HEK293 (cell line): Measurements from ENCODE around the gene ADRA1B.

Source experiments
- FEZF1 ChIP-seq: fragments of 450-650 bp; formaldehyde crosslinking; IDR thresholded peaks from 2 replicates; pipeline ENCODE4 v1.5.1; 2016; ENCODE audit warnings: missing biosample characterization, missing genetic modification characterization
- INSM2 ChIP-seq: fragments of 450-650 bp; formaldehyde crosslinking; IDR thresholded peaks from 2 replicates; pipeline ENCODE4 v1.5.1; 2016; ENCODE audit warnings: missing biosample characterization, missing genetic modification characterization
- PRDM6 ChIP-seq: fragments of 450-650 bp; formaldehyde crosslinking; IDR thresholded peaks from 2 replicates; pipeline ENCODE4 v1.5.1; 2017; ENCODE audit warnings: missing biosample characterization, missing genetic modification characterization
- RBAK ChIP-seq: fragments of 450-650 bp; formaldehyde crosslinking; IDR thresholded peaks from 2 replicates; pipeline ENCODE4 v1.5.1; 2016; ENCODE audit warnings: missing biosample characterization, missing genetic modification characterization
- REPIN1 ChIP-seq: fragments of 450-650 bp; formaldehyde crosslinking; IDR thresholded peaks from 2 replicates; pipeline ENCODE4 v1.5.1; 2017; ENCODE audit warnings: missing biosample characterization, missing genetic modification characterization, low read depth
- SP2 ChIP-seq: fragments of 450-650 bp; formaldehyde crosslinking; IDR thresholded peaks from 2 replicates; pipeline ENCODE4 v1.5.1; 2016; ENCODE audit warnings: missing biosample characterization, missing genetic modification characterization
- ZBTB7A ChIP-seq: fragments of 450-650 bp; formaldehyde crosslinking; IDR thresholded peaks from 2 replicates; pipeline ENCODE4 v1.5.1; 2016; ENCODE audit warnings: low read depth, missing biosample characterization, missing genetic modification characterization
- ZBTB8A ChIP-seq: fragments of 450-650 bp; formaldehyde crosslinking; IDR thresholded peaks from 2 replicates; pipeline ENCODE4 v1.5.1; 2016; ENCODE audit warnings: missing biosample characterization, missing genetic modification characterization
- ZFHX2 ChIP-seq: fragments of 450-650 bp; formaldehyde crosslinking; conservative IDR thresholded peaks from 2 replicates; pipeline ENCODE4 v1.5.1; 2016; ENCODE audit warnings: missing biosample characterization, missing genetic modification characterization
- ZFP3 ChIP-seq: fragments of 450-650 bp; formaldehyde crosslinking; IDR thresholded peaks from 2 replicates; pipeline ENCODE4 v1.5.1; 2016; ENCODE audit warnings: low read depth, missing biosample characterization, missing genetic modification characterization
- ZIC2 ChIP-seq: fragments of 450-650 bp; formaldehyde crosslinking; IDR thresholded peaks from 2 replicates; pipeline ENCODE4 v1.5.1; 2016; ENCODE audit warnings: missing biosample characterization, missing genetic modification characterization
- ZNF140 ChIP-seq: fragments of 450-650 bp; formaldehyde crosslinking; IDR thresholded peaks from 2 replicates; pipeline ENCODE4 v1.5.1; 2016; ENCODE audit warnings: missing biosample characterization, missing genetic modification characterization
- ZNF169 ChIP-seq: fragments of 450-650 bp; formaldehyde crosslinking; IDR thresholded peaks from 2 replicates; pipeline ENCODE4 v1.5.1; 2016; ENCODE audit warnings: missing biosample characterization, missing genetic modification characterization
- ZNF221 ChIP-seq: fragments of 450-650 bp; formaldehyde crosslinking; IDR thresholded peaks from 2 replicates; pipeline ENCODE4 v1.5.1; 2017; ENCODE audit warnings: missing biosample characterization, missing genetic modification characterization, borderline replicate concordance
- ZNF248 ChIP-seq: fragments of 450-650 bp; formaldehyde crosslinking; IDR thresholded peaks from 2 replicates; pipeline ENCODE4 v1.5.1; 2017; ENCODE audit warnings: missing biosample characterization, missing genetic modification characterization
- ZNF26 ChIP-seq: fragments of 450-650 bp; formaldehyde crosslinking; IDR thresholded peaks from 2 replicates; pipeline ENCODE4 v1.5.1; 2016; ENCODE audit warnings: missing biosample characterization, missing genetic modification characterization
- ZNF280C ChIP-seq: fragments of 450-650 bp; formaldehyde crosslinking; IDR thresholded peaks from 2 replicates; pipeline ENCODE4 v1.5.1; 2016; ENCODE audit warnings: missing biosample characterization, missing genetic modification characterization
- ZNF292 ChIP-seq: fragments of 450-650 bp; formaldehyde crosslinking; IDR thresholded peaks from 2 replicates; pipeline ENCODE4 v1.5.1; 2016; ENCODE audit warnings: low read depth, missing biosample characterization, missing genetic modification characterization, borderline replicate concordance
- ZNF335 ChIP-seq: fragments of 450-650 bp; formaldehyde crosslinking; conservative IDR thresholded peaks from 2 replicates; pipeline ENCODE4 v1.5.1; 2016; ENCODE audit warnings: missing biosample characterization, missing genetic modification characterization
- ZNF426 ChIP-seq: fragments of 450-650 bp; formaldehyde crosslinking; IDR thresholded peaks from 2 replicates; pipeline ENCODE4 v1.5.1; 2017; ENCODE audit warnings: missing biosample characterization, missing genetic modification characterization, mild to moderate bottlenecking, inconsistent platforms, moderate library complexity
- ZNF433 ChIP-seq: fragments of 450-650 bp; formaldehyde crosslinking; IDR thresholded peaks from 2 replicates; pipeline ENCODE4 v1.5.1; 2016; ENCODE audit warnings: missing biosample characterization, missing genetic modification characterization, low read depth
- ZNF501 ChIP-seq: fragments of 450-650 bp; formaldehyde crosslinking; IDR thresholded peaks from 2 replicates; pipeline ENCODE4 v1.5.1; 2016; ENCODE audit warnings: missing biosample characterization, missing genetic modification characterization
- ZNF518A ChIP-seq: fragments of 450-650 bp; formaldehyde crosslinking; conservative IDR thresholded peaks from 2 replicates; pipeline ENCODE4 v1.5.1; 2016; ENCODE audit warnings: low read depth, missing biosample characterization, missing genetic modification characterization
- ZNF549 ChIP-seq: fragments of 450-650 bp; IDR thresholded peaks from 2 replicates; pipeline ENCODE4 v1.5.1; 2018; ENCODE audit warnings: missing biosample characterization, missing genetic modification characterization, mild to moderate bottlenecking, inconsistent platforms, moderate library complexity
- ZNF585B ChIP-seq: fragments of 450-650 bp; formaldehyde crosslinking; IDR thresholded peaks from 2 replicates; pipeline ENCODE4 v1.5.1; 2016; ENCODE audit warnings: missing biosample characterization, missing genetic modification characterization
- ZNF600 ChIP-seq: fragments of 450-650 bp; formaldehyde crosslinking; IDR thresholded peaks from 2 replicates; pipeline ENCODE4 v1.5.1; 2016; ENCODE audit warnings: missing biosample characterization, missing genetic modification characterization
- ZNF623 ChIP-seq: fragments of 450-650 bp; formaldehyde crosslinking; IDR thresholded peaks from 2 replicates; pipeline ENCODE4 v1.5.1; 2016; ENCODE audit warnings: missing biosample characterization, missing genetic modification characterization
- ZNF670 ChIP-seq: fragments of 450-650 bp; formaldehyde crosslinking; IDR thresholded peaks from 2 replicates; pipeline ENCODE4 v1.5.1; 2016; ENCODE audit warnings: missing biosample characterization, missing genetic modification characterization, low read depth
- ZSCAN30 ChIP-seq: fragments of 450-650 bp; IDR thresholded peaks from 2 replicates; pipeline ENCODE4 v1.5.1; 2018; ENCODE audit warnings: missing biosample characterization, mild to moderate bottlenecking, missing genetic modification characterization, moderate library complexity

Gene ADRA1B

GRCh38 chr5:159987031-159987674 is 70.9 kb downstream of the ADRA1B start (continued):
- TF ChIP-seq ZNF292 (tag by site-specific recombination) (no peak), SP2 (no peak), ZNF169 (tag by site-specific recombination) (no peak), RBAK (tag by site-specific recombination) (no peak), ZNF600 (tag by site-specific recombination) (0 out of 2 replicates have a peak, but pooled peaks have one; percentile 28), ZNF549 (tag by site-specific recombination) (no peak), ZNF26 (tag by site-specific recombination) (no peak), ZFP3 (no peak), REPIN1 (tag by site-specific recombination) (no peak), PRDM6 (no peak), ZNF518A (tag by site-specific recombination) (no peak), ZNF433 (tag by site-specific recombination) (no peak), INSM2 (tag by site-specific recombination) (no peak), ZNF585B (tag by site-specific recombination) (no peak), ZSCAN30 (tag by site-specific recombination) (no peak; the same call in 1 of the 2 replicates), ZNF623 (tag by site-specific recombination) (no peak), ZNF335 (peak; percentile 46), ZNF501 (tag by site-specific recombination) (peak; percentile 51; the same call in 1 of the 2 replicates), ZNF221 (no peak), ZIC2 (peak; percentile 95), ZNF280C (tag by site-specific recombination) (no peak), ZFHX2 (tag by site-specific recombination) (no peak), ZBTB8A (tag by site-specific recombination) (no peak), ZBTB7A (no peak), ZNF248 (tag by site-specific recombination) (no peak), FEZF1 (tag by site-specific recombination) (no peak), ZNF670 (tag by site-specific recombination) (no peak), ZNF140 (no peak), ZNF426 (tag by site-specific recombination) (no peak)
